SH-SY5Y (cell line): ENCODE measurements around the gene CREG2.

Experiments used
- GATA2 ChIP-seq: IDR thresholded peaks from 2 replicates; pipeline ENCODE4 v1.6.1; 2011; ENCODE audit warnings: mild to moderate bottlenecking, low read depth, low read length
- GATA3 ChIP-seq: IDR thresholded peaks from 2 replicates; pipeline ENCODE4 v1.6.1; 2011; ENCODE audit warnings: low read depth, mild to moderate bottlenecking, low read length, moderate library complexity

DNA sequence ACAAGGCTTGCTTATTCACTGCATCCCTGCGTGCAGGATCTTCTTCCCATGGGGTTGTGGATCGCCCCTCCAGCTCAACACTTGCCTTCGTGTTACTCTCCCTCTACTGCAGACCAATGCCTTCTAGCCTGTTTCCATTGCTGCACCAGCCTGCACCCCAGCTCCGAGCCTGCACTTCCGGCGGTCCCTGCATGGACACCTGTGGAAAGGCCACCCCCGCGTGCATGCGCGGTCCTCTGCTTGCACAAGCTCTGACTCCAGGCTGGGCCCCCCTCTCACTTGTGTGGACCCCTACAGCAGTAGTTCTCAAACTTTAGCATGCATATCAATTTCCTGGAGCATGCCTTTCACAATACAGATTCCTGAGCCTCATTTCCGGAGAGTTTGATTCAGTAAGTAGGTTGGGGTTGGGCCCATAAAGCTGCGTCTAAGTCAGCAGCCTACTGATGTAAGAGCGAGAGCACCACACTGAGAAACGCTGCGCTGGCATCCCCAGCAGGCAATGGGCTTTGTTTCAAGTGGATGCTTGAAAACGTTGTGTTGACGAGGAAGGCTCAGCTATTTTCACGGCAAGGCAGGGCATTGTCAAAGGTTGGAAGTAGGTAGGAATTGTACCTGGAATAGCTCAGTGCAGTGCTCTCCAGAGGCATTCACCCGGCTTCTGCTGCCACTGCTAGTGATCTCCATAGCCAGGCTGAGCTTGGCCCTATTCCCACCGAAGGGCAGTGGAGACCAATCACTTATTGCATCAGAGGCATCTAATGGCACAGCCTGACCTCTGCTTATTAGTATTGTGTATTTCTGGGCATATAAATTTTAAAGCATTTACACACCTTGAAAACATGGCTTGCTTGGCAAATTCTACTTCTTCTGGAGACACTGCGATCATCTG lies 32.6 kb downstream of the CREG2 start:
- TF ChIP-seq GATA3 (no peak), GATA2 (no peak)
